ENCODE data around the gene ITGA1. TPM values are rescaled to one million over a fixed set of nuclear protein-coding genes. Genes with fewer than 3 reads are reported as not detected.

Gene ITGA1
- total and polyA plus RNA-seq, 2 donors (not counting 1 experiment from before 2014, with no cell fraction given): 12.6 to 115 TPM

- no peak overlapping the region for H3K4me2 ChIP-seq (ENCODE audit: extremely low read depth, insufficient read depth, low read length)
- H3K27ac ChIP-seq (ENCODE audit: insufficient read depth, low read length): no peak overlapping the region
- H3K4me3 ChIP-seq (replicated peaks in 1 of 4; ENCODE audit: control extremely low read depth in 1 of 4, insufficient read depth in 1 of 4, low read depth in 3 of 4, low read length in 4 of 4): no peak overlapping the region
- H2AFZ ChIP-seq (ENCODE audit: low read length): no peak overlapping the region
- no peaks in the 10 kb centered on the region for H3K27me3 ChIP-seq (ENCODE audit: control insufficient read depth, insufficient read depth, low read length)
- TF ChIP-seq CTCF (conservative IDR thresholded peaks at IDR 0.05 in 1 of 2, IDR thresholded peaks at IDR 0.05 in 1 of 2; ENCODE audit: low read depth in 1 of 2, low read length in 2 of 2): no peak
- no peak for TF ChIP-seq EZH2 (IDR thresholded peaks at IDR 0.05; ENCODE audit: low read length, missing control alignments)
- no peaks in the 10 kb centered on the region for H3K4me1 ChIP-seq (ENCODE audit: control insufficient read depth, extremely low read depth, insufficient read depth, low read length)
- H3K36me3 ChIP-seq (ENCODE audit: control insufficient read depth, insufficient read depth, low read length): no peaks in the 10 kb centered on the region
- H3K79me2 ChIP-seq (ENCODE audit: control insufficient read depth, insufficient read depth, low read length): no peaks in the 10 kb centered on the region
- H4K20me1 ChIP-seq (ENCODE audit: control insufficient read depth, extremely low read depth, insufficient read depth, low read length): no peaks in the 10 kb centered on the region
- H3K9ac ChIP-seq (ENCODE audit: insufficient read depth, low read length): no peak overlapping the region
- peak in 1 of 2 donors; percentile 56 for DNase-seq (ENCODE audit: low read depth in 2 of 2)
- H3K9me3 ChIP-seq (ENCODE audit: control insufficient read depth, insufficient read depth, low read depth, low read length): no peaks in the 10 kb centered on the region
Measured at GRCh38 chr5:52746539-52746938, 41.2 kb upstream of the ITGA1 start.

GRCh38 chr5:52748590-52748989 is 39.1 kb upstream of the ITGA1 start:
- Histone ChIP-seq H3K27me3 (ENCODE audit: control insufficient read depth, insufficient read depth, low read length) (no peaks in the 10 kb centered on the region), H3K4me1 (ENCODE audit: control insufficient read depth, extremely low read depth, insufficient read depth, low read length) (no peaks in the 10 kb centered on the region), H3K9ac (ENCODE audit: insufficient read depth, low read length) (no peak overlapping the region), H3K36me3 (ENCODE audit: control insufficient read depth, insufficient read depth, low read length) (no peaks in the 10 kb centered on the region), H3K4me2 (ENCODE audit: extremely low read depth, insufficient read depth, low read length) (no peak overlapping the region), H4K20me1 (ENCODE audit: control insufficient read depth, extremely low read depth, insufficient read depth, low read length) (no peaks in the 10 kb centered on the region), H3K9me3 (ENCODE audit: control insufficient read depth, insufficient read depth, low read depth, low read length) (no peaks in the 10 kb centered on the region), H3K79me2 (ENCODE audit: control insufficient read depth, insufficient read depth, low read length) (no peaks in the 10 kb centered on the region), H3K27ac (ENCODE audit: insufficient read depth, low read length) (no peak overlapping the region), H3K4me3 (replicated peaks in 1 of 4; ENCODE audit: control extremely low read depth in 1 of 4, insufficient read depth in 1 of 4, low read depth in 3 of 4, low read length in 4 of 4) (no peak overlapping the region), H2AFZ (ENCODE audit: low read length) (no peak overlapping the region)
- TF ChIP-seq CTCF (conservative IDR thresholded peaks at IDR 0.05 in 1 of 2, IDR thresholded peaks at IDR 0.05 in 1 of 2; ENCODE audit: low read depth in 1 of 2, low read length in 2 of 2) (no peak), EZH2 (IDR thresholded peaks at IDR 0.05; ENCODE audit: low read length, missing control alignments) (no peak)
- DNase-seq (ENCODE audit: low read depth in 2 of 2): no peak

GRCh38 chr5:52749666-52750065 is 38.0 kb upstream of the ITGA1 start:
- no peak overlapping the region for H3K4me3 ChIP-seq (replicated peaks in 1 of 4; ENCODE audit: control extremely low read depth in 1 of 4, insufficient read depth in 1 of 4, low read depth in 3 of 4, low read length in 4 of 4)
- H3K79me2 ChIP-seq (ENCODE audit: control insufficient read depth, insufficient read depth, low read length): no peaks in the 10 kb centered on the region
- no peak overlapping the region for H3K27ac ChIP-seq (ENCODE audit: insufficient read depth, low read length)
- no peaks in the 10 kb centered on the region for H3K27me3 ChIP-seq (ENCODE audit: control insufficient read depth, insufficient read depth, low read length)
- no peaks in the 10 kb centered on the region for H3K36me3 ChIP-seq (ENCODE audit: control insufficient read depth, insufficient read depth, low read length)
- H3K9ac ChIP-seq (ENCODE audit: insufficient read depth, low read length): no peak overlapping the region
- H2AFZ ChIP-seq (ENCODE audit: low read length): no peak overlapping the region
- DNase-seq (ENCODE audit: low read depth in 2 of 2): no peak
- H4K20me1 ChIP-seq (ENCODE audit: control insufficient read depth, extremely low read depth, insufficient read depth, low read length): no peaks in the 10 kb centered on the region
- H3K4me2 ChIP-seq (ENCODE audit: extremely low read depth, insufficient read depth, low read length): no peak overlapping the region
- TF ChIP-seq CTCF (conservative IDR thresholded peaks at IDR 0.05 in 1 of 2, IDR thresholded peaks at IDR 0.05 in 1 of 2; ENCODE audit: low read depth in 1 of 2, low read length in 2 of 2): no peak
- no peak for TF ChIP-seq EZH2 (IDR thresholded peaks at IDR 0.05; ENCODE audit: low read length, missing control alignments)
- no peaks in the 10 kb centered on the region for H3K9me3 ChIP-seq (ENCODE audit: control insufficient read depth, insufficient read depth, low read depth, low read length)
- H3K4me1 ChIP-seq (ENCODE audit: control insufficient read depth, extremely low read depth, insufficient read depth, low read length): no peaks in the 10 kb centered on the region
